Suprapubic skin (tissue), 4 donors: Measurements from ENCODE around the gene PGRMC2. TPM values are rescaled to one million over a fixed set of nuclear protein-coding genes. Genes with fewer than 3 reads are reported as not detected.
"Not testable (repeated sequence)": the region's sequence is repeated elsewhere in the genome, so short reads cannot be mapped to it uniquely, and the experiment has no call there.

Source experiments
- DNase-seq, 2 donors: peaks; one replicate each; pipeline ENCODE4 v3.0.0-alpha.2; 2019; ENCODE audit warnings: low spot score in 2 of 2
- H3K27ac ChIP-seq: fragments of 200-600 bp; sonication (generic); one replicate; pipeline ENCODE4 v1.5.1; 2019
- H3K27me3 ChIP-seq: fragments of 200-600 bp; sonication (generic); one replicate; pipeline ENCODE4 v1.5.1; 2019
- H3K36me3 ChIP-seq: fragments of 200-600 bp; sonication (generic); one replicate; pipeline ENCODE4 v1.5.1; 2019
- H3K4me1 ChIP-seq: fragments of 200-600 bp; sonication (generic); one replicate; pipeline ENCODE4 v1.5.1; 2019
- H3K4me3 ChIP-seq: fragments of 200-600 bp; sonication (generic); one replicate; pipeline ENCODE4 v1.5.1; 2019; ENCODE audit warnings: mild to moderate bottlenecking
- H3K9me3 ChIP-seq: fragments of 200-600 bp; sonication (generic); one replicate; pipeline ENCODE4 v1.5.1; 2019
- EP300 ChIP-seq: sonication (generic); formaldehyde crosslinking; IDR thresholded peaks from one replicate; pipeline ENCODE4 v1.6.1; 2017; ENCODE audit warnings: antibody characterized with exemption
- POLR2A ChIP-seq, 2 donors: fragments of 450-650 bp; IDR thresholded peaks; one replicate each; pipeline ENCODE4 v1.6.1; 2017; ENCODE audit warnings: antibody characterized with exemption in 2 of 2, mild to moderate bottlenecking in 2 of 2, moderate library complexity in 2 of 2
- POLR2AphosphoS5 ChIP-seq, 3 donors: sonication (generic); formaldehyde crosslinking; IDR thresholded peaks; one replicate each; pipeline ENCODE4 v1.6.1; 2017; ENCODE audit warnings: antibody characterized with exemption in 3 of 3
- WGBS: methylation state at CpG from one replicate; pipeline ENCODE4 v1.1.5; 2018; 5-methylcytosine and 5-hydroxymethylcytosine counted together
- total RNA-seq, 4 donors: library from RNA; depleted of rRNA; stranded (reverse); fragments of >200 nt; gene quantifications; one replicate each; pipeline ENCODE4 v1.1.0, GENCODE V29; 2016
- TF ChIP-seq, protein P1 (sequence below), 2 donors: fragments of 200-600 bp in 1 of 2; fragments of 450-650 bp in 1 of 2; sonication (generic) in 1 of 2; IDR thresholded peaks; one replicate each; pipeline ENCODE4 v1.5.1; 2016 to 2019; ENCODE audit warnings: antibody characterized with exemption in 2 of 2, mild to moderate bottlenecking in 1 of 2, moderate library complexity in 1 of 2

The PGRMC2 gene
- total RNA-seq, 4 donors from 2014 or later = 47.6 to 68.3 (median 55.2) TPM

DNA sequence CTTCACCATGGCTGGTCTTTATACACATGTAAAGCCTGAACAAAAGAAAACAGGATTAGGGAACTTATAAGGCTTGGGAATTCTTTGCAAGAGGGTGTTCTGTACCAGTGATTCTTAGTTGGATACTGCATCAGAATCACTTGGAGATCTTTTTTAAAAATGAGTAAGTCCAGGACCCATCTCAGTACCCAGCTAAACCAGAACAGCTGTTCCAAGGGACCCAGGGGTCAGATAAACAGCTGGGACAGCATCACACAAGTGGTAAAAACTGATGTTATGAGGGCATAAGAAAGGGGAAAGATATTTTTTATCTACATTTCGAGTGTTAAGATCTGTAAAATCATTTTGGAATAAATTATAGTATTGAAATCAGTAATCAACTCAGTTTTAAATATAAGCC is 16.1 kb downstream of the PGRMC2 start:
- no peak overlapping the region for H3K27ac ChIP-seq
- peaks cover 25% of the 10 kb centered on the region for H3K36me3 ChIP-seq
- no peak overlapping the region for H3K4me3 ChIP-seq
- H3K27me3 ChIP-seq = no peaks in the 10 kb centered on the region
- H3K9me3 ChIP-seq = no peaks in the 10 kb centered on the region
- peaks cover 4% of the 10 kb centered on the region for H3K4me1 ChIP-seq
- WGBS = 84% methylated on average over 1 of the region's 1 CpG
- DNase-seq = no peak
- TF ChIP-seq, protein P1, sequence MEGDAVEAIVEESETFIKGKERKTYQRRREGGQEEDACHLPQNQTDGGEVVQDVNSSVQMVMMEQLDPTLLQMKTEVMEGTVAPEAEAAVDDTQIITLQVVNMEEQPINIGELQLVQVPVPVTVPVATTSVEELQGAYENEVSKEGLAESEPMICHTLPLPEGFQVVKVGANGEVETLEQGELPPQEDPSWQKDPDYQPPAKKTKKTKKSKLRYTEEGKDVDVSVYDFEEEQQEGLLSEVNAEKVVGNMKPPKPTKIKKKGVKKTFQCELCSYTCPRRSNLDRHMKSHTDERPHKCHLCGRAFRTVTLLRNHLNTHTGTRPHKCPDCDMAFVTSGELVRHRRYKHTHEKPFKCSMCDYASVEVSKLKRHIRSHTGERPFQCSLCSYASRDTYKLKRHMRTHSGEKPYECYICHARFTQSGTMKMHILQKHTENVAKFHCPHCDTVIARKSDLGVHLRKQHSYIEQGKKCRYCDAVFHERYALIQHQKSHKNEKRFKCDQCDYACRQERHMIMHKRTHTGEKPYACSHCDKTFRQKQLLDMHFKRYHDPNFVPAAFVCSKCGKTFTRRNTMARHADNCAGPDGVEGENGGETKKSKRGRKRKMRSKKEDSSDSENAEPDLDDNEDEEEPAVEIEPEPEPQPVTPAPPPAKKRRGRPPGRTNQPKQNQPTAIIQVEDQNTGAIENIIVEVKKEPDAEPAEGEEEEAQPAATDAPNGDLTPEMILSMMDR (IDR thresholded peaks at IDR 0.05) = no peak
- TF ChIP-seq POLR2AphosphoS5 (IDR thresholded peaks at IDR 0.05) (no peak), EP300 (no peak)

DNA sequence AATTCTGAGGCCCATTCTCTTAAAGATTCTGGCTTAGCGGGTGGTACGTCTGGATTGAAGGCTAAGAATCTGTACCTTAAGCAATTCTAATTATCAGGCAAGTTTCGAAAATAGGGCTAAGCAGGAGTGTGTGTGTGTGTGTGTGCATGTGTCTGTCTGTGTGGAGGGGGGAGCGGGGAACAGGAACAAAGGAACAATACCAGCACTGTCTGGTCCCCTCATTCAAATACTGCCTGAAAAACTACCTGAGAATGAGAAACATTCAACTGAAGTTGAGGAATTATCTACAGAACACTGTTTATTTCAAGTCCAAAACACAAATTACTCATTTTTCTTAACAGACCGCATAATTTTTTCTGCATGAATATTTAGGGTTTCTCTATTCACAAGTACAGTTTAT is 18.6 kb downstream of the PGRMC2 start:
- H3K9me3 ChIP-seq = no peaks in the 10 kb centered on the region
- no peak overlapping the region for H3K27ac ChIP-seq
- H3K27me3 ChIP-seq = no peaks in the 10 kb centered on the region
- 88% methylated on average over 5 of the region's 5 CpGs for WGBS
- no peak overlapping the region for H3K4me3 ChIP-seq
- no peak for TF ChIP-seq POLR2A (IDR thresholded peaks at IDR 0.05)
- no peak for TF ChIP-seq EP300
- no peak for TF ChIP-seq POLR2AphosphoS5 (IDR thresholded peaks at IDR 0.05)
- TF ChIP-seq, protein P1 (IDR thresholded peaks at IDR 0.05) = no peak
- DNase-seq = no peak
- H3K4me1 ChIP-seq = no peaks in the 10 kb centered on the region
- H3K36me3 ChIP-seq = peaks cover 25% of the 10 kb centered on the region

- TF ChIP-seq POLR2A (IDR thresholded peaks at IDR 0.05) (no peak), EP300 (no peak), POLR2AphosphoS5 (IDR thresholded peaks at IDR 0.05) (no peak)
- TF ChIP-seq, protein P1 (IDR thresholded peaks at IDR 0.05) = no peak
- DNase-seq = no peak
- Histone ChIP-seq H3K27me3 (no peaks in the 10 kb centered on the region), H3K4me1 (no peaks in the 10 kb centered on the region), H3K9me3 (no peaks in the 10 kb centered on the region), H3K27ac (no peak overlapping the region), H3K36me3 (peaks cover 25% of the 10 kb centered on the region), H3K4me3 (no peak overlapping the region)
- 34% methylated on average over 2 of the region's 2 CpGs for WGBS
Measured at GRCh38 chr4:128267745-128268144, 19.9 kb downstream of the PGRMC2 start.

- 67% methylated on average over 3 of the region's 3 CpGs for WGBS
Measured at GRCh38 chr4:128267171-128267570, 20.4 kb downstream of the PGRMC2 start.

DNA sequence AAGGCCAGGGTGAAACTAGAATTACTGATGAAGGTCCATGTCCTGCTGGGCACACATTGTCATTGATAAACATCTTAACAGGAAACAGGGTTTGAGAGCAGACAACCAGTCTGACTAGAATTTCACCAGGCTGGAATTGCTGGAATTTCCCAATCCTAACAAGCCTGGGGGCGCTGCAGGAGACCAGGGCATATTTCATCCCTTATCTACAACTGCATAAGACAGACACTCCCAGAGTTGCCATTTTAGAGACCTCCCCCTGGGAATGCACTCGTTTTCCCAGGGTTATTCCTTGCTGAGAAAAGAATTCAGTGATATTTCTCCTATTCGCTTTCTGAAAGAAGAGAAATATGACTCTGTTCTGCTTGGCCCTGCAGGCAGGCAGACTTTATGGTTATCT is 22.1 kb downstream of the PGRMC2 start:
- not testable (repeated sequence) for H3K9me3 ChIP-seq, H3K4me3 ChIP-seq, H3K4me1 ChIP-seq, DNase-seq, H3K27me3 ChIP-seq, H3K27ac ChIP-seq
- peaks cover 10% of the 10 kb centered on the region for H3K36me3 ChIP-seq
- WGBS = 60% methylated on average over 3 of the region's 3 CpGs

More at GRCh38 chr4:128267171-128267570, 20.4 kb downstream of the PGRMC2 start:
- not testable (repeated sequence) for DNase-seq, H3K9me3 ChIP-seq, H3K27ac ChIP-seq, H3K4me1 ChIP-seq, H3K27me3 ChIP-seq, H3K4me3 ChIP-seq
- peaks cover 25% of the 10 kb centered on the region for H3K36me3 ChIP-seq

- 64% methylated on average over 5 of the region's 5 CpGs for WGBS
- not testable (repeated sequence) for H3K4me1 ChIP-seq
Measured at GRCh38 chr4:128259889-128260288, 27.7 kb downstream of the PGRMC2 start.

DNA sequence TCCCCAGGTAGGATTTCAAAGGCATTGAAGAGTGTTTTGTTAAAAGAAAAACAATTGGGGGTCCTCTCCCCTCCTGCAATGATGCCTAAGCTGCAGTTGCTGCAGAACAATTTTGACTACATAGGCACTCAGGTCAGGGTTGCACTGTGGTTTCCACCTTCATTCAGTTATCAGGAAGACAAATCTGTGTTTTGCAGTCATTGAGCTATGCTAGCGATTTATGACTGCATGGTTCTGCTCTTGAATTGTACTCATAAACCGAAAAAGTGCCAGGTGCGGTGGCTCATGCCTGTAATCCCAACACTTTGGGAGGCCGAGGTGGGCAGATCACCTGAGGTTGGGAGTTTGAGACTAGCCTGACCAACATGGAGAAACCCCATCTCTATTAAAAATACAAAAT is 29.4 kb downstream of the PGRMC2 start:
- DNase-seq, H3K4me3 ChIP-seq, H3K4me1 ChIP-seq, H3K36me3 ChIP-seq, H3K27me3 ChIP-seq, H3K27ac ChIP-seq, H3K9me3 ChIP-seq: not testable (repeated sequence)
- 75% methylated on average over 4 of the region's 4 CpGs for WGBS

More at GRCh38 chr4:128259889-128260288, 27.7 kb downstream of the PGRMC2 start:
- H3K27me3 ChIP-seq, H3K9me3 ChIP-seq, H3K36me3 ChIP-seq, H3K27ac ChIP-seq, DNase-seq, H3K4me3 ChIP-seq: not testable (repeated sequence)
